GM21447 (cell line): Measurements from ENCODE around the gene MLLT1.

ENCODE experiments used
- ATAC-seq: cut with Tn5 transposase; IDR thresholded peaks from one replicate; pipeline ENCODE4 v1.9.1; 2021; ENCODE audit not compliant: unreplicated experiment

The MLLT1 gene

DNA sequence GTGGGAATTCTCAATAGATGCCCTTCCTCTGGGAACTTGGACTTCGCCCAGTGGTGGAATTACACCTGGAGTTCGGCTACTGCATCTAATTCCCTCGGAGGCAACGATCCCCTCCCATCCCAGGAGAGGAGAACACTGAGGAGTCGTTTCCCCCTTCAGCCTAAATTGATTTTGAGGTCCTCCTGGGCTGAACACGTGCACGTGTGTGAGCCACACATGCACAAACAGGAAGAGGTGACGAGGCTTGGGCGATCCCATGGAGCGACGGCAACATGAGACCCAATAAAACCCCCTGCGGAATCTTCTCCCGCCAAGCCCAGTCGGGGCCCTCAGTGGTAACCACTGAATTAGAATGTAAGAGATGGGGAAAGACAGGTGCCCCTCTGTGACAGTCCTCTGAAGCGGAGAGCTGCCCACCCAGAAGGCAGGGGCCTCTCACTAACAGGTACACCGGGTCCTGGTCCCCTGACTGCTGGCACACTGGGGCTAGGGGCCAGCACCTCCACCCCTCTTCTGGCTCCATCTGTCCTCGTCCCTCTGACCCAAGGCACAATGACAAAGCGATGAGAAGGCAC, 4.5 kb downstream of the MLLT1 start:
- no peak for ATAC-seq

GRCh38 chr19:6274756-6275155, 5.0 kb downstream of the MLLT1 start:
- ATAC-seq, result no peak

- no peak for ATAC-seq
Measured at GRCh38 chr19:6273701-6274601, 5.8 kb downstream of the MLLT1 start.

DNA sequence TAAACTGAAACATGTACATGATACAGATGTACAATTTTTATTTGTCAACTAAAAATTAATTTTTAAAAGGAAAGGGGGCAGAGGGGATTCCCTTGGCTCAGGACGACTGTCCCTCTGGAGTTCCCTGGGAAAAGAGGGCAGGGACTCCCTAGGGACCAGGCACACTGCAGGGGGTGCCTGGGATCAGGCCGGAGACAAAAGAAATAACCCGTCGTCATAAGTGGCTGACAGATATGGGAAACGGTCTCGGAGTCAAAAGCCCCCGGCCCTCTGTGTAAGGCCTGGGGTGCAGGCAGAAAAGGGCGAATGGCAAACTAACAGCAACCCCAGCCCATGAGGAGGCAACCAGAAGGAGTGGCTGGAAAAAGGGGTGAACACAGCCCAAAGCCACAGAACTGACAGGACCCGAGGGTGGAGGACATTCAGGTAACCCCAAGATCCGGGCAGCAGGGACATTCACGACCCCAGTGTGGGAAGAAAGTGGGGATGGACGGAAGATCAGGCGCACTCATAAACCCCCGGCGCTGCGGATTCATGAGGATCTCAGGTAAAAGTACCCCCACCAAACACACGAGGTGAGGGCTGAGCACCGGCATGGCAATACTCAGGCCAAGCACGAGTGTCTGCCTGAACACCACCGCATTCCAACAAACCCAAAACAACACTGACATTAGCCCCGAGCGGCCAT, 6.7 kb downstream of the MLLT1 start:
- ATAC-seq, result no peak

- ATAC-seq, result no peak
Measured at GRCh38 chr19:6272411-6272791, 7.4 kb downstream of the MLLT1 start.

DNA sequence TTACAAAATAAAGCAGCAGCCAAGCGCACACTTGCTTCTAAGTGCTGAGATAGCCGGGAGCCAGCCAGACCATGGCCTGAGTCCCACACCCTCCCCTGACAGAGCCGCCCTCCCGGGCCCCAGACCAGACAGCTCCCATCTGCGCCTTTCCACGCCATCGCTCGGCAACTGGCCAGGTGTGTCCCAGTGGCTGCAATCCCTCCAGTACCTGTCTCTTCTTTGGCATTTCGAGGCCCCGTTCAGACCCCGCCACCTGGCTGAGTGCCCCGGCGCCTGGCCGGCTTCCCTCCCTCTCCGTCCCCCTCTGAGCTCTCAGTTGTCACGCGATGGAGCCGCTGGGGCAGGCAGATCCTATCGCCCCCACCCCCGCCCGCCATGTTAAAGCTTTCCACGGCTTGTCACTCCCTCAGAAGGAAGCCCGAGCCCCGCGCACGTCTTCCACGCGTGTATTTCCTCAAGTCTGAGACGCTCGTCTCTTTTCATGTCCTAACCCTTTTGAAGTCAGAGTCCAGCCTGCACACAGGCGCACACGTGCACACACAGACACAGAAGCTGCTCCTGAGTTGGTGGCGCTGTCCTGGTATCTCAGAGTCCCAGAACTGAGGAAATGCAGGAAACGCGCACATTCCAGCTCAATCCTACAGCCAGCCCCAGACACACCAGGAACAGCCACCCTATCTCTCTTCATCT, 7.9 kb downstream of the MLLT1 start:
- no peak for ATAC-seq

GRCh38 chr19:6271251-6271650, 8.5 kb downstream of the MLLT1 start:
- ATAC-seq, result no peak

DNA sequence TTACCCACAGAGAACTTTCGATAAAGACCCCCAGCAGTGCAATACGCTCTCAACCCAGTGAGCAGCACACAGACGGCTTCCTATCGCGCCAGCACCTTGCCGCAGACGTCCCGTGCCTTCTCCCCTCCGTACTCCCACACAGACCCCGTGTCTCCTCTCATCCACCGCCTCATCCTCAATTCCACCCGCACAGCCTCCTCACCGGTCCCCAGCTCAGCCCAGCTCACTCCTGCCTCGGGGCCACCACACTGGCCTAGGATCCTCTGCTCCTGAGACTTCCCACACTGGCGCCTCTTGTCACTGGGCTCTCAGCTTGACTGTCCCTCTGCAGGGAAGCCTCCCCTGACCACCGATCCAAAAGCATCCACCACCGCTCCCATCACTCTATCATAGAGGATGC, 9.0 kb downstream of the MLLT1 start:
- no peak for ATAC-seq

DNA sequence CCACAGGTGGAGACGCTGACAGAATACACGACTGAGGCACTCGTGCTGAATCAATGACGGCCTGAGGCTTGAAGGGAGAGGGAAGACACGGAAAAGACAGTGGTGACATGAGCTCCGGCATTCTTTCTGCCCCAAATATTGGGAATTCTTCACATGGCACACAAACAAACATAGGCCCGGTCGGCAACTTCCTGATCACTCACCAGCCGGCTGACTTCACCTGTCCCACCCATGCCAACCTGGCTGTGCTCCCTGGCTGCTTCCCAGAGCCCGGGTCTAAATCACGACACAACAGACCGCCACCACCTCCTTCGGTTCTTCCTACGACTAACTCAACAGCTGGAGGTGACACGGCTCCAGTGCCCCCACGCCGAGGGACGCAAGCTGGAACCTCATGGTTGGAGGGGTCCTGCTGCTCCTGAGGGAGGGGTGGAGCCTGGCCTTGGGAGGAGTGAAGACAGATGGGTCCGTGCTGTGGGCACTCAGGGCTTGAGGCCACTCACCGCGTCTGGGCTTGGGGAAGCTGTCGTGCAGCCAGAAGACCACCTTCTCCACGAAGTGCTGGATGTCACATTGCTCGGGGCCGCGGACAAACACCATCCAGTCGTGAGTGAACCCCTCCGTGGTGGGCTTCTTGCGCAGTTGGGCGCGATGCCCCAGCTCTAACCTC, 9.6 kb downstream of the MLLT1 start:
- ATAC-seq, result no peak

GRCh38 chr19:6269101-6269886, 10.5 kb downstream of the MLLT1 start:
- ATAC-seq, result no peak

- no peak for ATAC-seq
Measured at GRCh38 chr19:6268382-6268771, 11.4 kb downstream of the MLLT1 start.

DNA sequence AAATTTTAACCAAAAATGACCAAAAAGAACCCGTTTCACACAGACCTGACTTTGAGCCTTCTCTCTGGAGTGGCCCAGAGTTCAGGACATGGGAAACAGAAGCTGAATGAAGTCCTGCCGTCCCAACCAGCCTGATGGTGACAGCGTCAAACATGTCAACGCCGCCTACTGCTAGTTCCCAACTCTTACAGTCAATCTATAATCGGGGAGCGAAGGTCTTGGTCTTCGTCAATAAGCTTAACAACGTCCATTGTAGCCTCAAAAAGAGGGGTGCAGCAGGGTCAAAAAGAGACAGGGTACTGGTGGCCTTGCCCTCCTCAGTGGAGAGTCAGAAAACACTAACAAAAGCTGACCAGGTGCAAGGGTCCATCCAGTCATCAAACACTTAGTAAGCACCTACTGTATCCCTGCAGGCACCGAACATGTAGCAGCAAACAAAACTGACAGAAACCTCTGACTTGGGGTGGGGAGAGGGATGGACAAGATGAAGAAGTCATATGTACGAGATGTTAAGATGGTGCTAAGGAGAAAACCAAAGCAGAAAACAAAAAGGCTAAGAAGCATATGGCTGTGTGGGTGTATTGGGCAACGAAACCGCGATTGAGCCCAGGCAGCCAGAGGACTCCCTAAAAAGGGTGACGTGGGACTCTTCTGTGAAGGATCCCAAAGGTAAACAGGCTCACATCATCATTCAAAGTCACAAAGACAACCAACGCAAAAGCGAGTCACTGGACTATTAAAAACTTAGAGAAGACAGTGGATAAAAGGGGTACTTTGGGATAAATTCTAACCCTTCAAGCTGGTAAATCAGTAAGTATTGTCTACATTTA, 12.0 kb downstream of the MLLT1 start:
- ATAC-seq, result no peak

- no peak for ATAC-seq
Measured at GRCh38 chr19:6264803-6265202, 15.0 kb downstream of the MLLT1 start.

DNA sequence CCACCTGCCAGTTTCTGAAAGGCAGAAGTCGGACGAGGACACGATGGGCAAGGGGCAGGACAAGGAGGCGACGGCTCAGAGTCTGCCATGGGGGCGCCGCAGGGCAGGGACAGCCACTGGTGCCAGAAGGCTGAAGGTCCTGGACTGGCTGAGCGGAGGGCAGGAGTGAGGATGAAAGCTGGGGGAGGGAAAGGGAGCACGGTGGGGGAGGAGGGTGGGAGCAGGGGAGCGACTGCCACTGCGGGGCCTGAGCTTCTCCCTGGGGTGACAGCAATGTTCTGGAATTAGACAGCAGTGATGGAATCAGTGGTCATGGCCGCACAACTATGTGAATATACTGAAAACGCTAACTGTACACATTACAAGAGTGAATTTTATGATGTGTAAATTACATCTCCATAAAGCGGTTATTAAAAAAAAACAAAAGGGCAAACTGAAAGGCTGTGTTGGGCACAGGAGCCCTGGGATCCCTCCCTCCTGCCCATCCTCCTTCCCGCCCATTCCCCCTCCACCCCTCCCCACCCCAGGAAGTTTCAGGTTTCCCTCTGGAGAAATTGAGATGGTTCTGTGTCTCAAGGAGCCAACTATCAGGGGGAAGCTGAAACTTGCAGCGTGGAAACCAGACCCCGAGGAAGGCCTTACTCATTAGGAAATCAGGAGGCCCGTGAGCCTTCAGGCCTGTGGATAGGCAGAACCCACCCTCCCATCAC, 15.9 kb downstream of the MLLT1 start:
- no peak for ATAC-seq

DNA sequence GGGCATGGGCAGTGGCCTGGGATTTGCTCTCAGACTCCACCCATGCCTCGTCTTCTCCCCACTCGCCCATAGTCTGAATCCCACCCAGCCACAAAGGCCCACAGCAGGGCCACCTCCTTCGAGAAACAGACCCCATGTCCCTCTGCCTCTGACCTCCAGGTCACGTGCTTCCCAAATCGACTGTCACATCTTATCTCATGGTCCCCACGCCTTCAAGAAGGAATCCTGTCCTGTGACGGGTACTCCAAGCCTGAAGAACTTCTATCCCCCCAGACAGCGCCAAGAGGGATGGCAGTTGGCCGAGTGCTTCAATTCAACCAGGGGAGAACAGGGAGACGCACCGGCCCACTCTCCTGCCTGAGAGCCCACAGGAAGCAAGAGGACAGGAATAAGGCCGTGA, 16.5 kb downstream of the MLLT1 start:
- no peak for ATAC-seq

- no peak for ATAC-seq
Measured at GRCh38 chr19:6262519-6262918, 17.3 kb downstream of the MLLT1 start.

GRCh38 chr19:6261883-6262282, 17.9 kb downstream of the MLLT1 start:
- ATAC-seq, result no peak

DNA sequence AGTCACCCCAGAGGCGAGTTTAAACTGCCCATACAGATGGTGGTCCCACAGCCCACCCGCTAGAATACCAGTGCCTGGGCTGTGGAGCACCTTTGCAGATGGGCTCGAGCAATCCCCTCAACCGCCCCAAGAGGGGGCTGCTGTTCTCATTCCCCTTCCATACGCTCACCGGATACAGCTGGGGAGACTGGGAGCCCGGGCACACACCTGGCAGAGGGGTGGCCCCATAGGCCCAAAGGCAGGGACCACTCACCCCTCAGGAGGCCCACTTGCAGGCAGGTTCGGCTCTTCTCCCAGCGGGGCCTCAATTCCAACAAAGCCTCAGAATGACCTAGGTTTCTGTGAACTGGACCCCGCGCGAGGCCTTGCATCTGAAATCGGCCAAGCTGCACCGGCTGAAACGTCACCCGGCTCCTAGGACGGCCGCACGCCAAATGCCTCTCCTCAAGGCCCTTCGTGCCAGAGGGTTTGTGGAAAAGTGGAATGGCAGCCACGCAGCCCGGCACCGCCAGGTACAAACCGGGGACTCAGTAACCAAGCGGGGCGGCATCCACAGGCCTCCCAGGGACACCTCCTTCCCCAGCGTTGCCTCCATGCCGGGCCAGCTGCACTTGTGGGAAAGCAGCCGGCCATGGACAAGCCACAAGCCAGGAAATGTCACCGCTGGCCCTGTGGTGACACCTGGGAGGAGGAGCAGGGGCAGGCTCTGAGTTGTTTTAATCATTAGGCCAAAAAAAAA, 18.7 kb downstream of the MLLT1 start:
- ATAC-seq, result no peak
